HG03108 (cell line): ENCODE measurements around the gene OLFM2.

ENCODE experiments used
- ATAC-seq: cut with Tn5 transposase; IDR thresholded peaks from one replicate; pipeline ENCODE4 v1.9.1; 2021; ENCODE audit warnings: moderate library complexity; ENCODE audit not compliant: unreplicated experiment

The OLFM2 gene

DNA sequence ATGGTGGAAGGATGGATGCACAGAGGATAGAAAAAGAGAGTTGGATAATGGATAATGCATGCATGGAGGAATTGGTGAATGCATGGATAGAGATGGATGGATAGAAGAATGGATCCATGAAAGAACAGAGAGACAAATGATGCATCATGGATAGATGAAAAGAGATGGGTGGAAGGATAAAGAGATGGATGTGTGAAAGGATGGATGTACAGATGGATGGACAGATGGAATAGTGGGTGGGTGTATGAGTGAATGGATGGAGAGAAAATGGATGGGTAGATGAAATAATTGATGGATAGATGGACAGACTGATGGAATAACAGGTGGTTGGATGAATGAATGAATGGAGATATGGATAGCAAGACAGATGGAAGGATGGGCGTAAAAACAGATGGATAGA lies 25.7 kb downstream of the OLFM2 start:
- no peak for ATAC-seq

GRCh38 chr19:9909251-9909650 lies 27.1 kb downstream of the OLFM2 start:
- ATAC-seq = no peak

- no peak for ATAC-seq
These were observed 29.7 kb downstream of the OLFM2 start for GRCh38 chr19:9906475-9907087.

- ATAC-seq = no peak
These were observed 33.0 kb downstream of the OLFM2 start for GRCh38 chr19:9903336-9903735.

DNA sequence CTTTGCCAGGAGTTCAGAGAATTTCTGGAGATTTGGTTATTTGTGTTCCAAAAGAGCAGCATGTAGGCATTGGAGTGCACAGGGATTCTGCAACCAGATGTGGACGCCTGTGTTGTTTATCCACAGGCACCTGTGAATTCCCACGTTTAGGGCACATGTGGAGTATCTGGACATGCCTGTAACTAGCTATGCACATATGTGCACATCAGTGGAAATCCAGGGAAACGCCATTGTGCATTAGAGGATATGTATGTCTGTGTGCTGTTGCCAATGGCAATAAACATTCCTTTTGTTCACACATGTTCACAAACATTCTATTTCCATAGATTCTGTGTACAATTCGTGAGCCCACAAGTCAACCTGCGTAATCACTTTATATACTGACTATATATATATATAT lies 34.7 kb downstream of the OLFM2 start:
- ATAC-seq = no peak

DNA sequence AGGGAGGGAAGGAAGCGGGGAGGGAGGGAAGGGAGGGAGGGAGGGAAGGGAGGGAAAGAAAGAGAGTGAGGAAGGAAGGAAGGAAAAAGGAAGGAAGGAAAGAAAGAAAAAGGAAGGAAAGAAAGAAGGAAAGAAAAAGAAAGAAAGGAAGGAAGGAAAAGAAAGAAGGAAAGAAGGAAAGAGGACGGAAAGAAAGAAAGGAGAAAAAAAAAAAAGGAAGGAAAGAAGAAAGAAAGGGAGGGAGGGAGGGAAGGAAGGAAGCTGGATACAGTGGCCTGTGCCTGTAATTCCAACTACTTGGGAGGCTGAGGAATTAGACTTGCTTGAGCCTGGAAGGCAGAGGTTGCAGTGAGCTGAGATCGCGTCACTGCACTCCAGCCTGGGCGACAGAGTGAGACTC lies 35.3 kb downstream of the OLFM2 start:
- no peak for ATAC-seq

GRCh38 chr19:9891609-9892373 lies 44.5 kb downstream of the OLFM2 start:
- no peak for ATAC-seq

DNA sequence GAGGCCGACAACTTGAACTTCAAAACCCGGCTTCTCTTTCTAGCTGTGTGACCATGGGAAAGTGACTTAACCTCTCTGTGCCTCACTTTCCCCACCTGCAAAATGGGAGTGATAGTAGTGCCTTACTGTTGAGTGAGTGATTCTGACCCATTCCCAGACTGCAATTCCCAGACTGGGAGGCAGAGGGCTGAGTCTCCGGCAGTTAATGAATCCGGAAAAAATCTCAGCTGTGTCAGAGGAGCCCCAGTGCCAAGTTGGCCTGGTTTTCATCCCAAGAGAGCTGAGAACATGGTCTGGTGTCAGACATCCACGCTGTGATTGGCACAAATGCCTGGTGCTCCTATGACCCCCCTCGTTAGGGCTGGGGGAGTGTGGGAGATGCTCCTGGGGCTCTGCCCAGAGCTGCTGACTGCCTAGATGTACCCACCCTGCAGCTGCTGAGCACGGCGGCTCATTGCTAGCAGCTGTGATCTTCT lies 51.2 kb downstream of the OLFM2 start:
- ATAC-seq = no peak

- ATAC-seq = no peak
These were observed 52.6 kb downstream of the OLFM2 start for GRCh38 chr19:9883764-9884163.

DNA sequence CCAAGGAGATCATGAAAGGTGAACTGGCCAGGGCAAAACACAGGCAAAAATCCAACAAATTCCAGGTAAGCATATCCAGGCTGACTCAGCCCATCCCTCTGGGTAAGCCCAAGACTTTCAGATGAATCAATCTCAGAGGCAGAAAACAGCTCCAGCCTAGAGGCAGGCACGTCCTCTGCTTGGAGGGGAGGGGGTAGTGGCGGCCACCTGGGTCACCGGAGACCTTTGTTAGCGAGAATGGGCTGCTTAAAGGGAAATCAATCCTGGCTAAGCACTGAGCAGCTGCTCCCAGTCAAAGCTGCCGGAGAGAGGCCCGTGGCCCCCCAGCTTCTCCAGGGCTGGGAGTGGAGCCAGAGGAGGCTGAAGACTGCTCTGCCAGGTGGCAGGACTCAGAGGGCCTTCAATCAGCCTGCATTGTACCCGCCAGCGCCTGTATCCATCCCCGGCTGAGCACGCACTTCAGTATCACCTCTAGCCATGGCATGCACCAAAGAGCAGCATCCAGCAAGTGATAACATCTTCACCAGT lies 53.0 kb downstream of the OLFM2 start:
- ATAC-seq = no peak

DNA sequence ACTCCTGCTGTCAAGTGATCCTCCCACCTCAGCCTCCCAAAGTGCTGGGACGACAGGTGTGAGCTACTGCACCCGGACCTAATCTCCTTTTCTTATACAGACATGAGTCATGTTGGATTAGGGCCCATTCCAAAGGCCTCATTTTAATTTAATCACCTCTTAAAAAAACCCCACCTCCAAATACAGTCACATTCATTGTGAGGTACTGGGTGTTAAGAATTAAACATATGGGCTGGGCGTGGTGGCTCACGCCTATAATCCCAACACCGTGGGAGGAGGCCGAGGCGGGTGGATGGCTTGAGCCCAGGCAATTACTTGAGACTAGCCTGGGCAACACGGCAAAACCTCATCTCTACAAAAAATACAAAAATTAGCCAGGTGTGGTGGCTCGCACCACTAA lies 54.6 kb downstream of the OLFM2 start:
- ATAC-seq = no peak

GRCh38 chr19:9878511-9879196 lies 57.7 kb downstream of the OLFM2 start:
- no peak for ATAC-seq

GRCh38 chr19:9877780-9878510 lies 58.4 kb downstream of the OLFM2 start:
- ATAC-seq = no peak

DNA sequence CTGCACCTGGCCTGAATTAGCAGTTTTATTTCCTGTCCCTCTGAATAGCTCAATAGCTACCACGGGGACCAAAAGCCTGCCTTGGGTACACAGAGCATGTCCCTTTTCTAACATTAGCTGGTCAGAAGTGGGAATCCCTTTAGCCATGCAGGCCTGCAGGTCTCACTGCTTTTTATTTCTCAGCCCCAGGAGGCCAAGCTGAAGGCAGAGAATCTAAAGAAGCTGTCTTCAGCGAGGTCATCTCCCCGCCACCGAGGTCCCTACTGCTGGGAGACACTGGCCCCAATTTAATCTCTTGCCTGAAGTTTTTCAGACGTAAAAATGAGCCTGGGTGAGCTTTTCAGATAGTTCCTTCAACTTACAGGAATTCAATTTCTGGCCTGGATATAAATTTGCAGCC lies 60.5 kb downstream of the OLFM2 start:
- no peak for ATAC-seq

GRCh38 chr19:9875031-9875627 lies 61.2 kb downstream of the OLFM2 start:
- ATAC-seq = no peak

GRCh38 chr19:9872618-9873242 lies 63.6 kb downstream of the OLFM2 start:
- ATAC-seq = no peak

GRCh38 chr19:9871626-9872338 lies 64.5 kb downstream of the OLFM2 start:
- no peak for ATAC-seq

GRCh38 chr19:9868983-9869617 lies 67.2 kb downstream of the OLFM2 start:
- ATAC-seq = no peak
